Trophoblast cell (in vitro differentiated cells and primary cell): ENCODE measurements around the gene ATF2.
A peak's percentile ranks its signal among the peaks of the same experiment; 100 is the strongest.

Experiments used
- DNase-seq, 2 donors: peaks; one replicate each; pipeline ENCODE4 v3.0.0-alpha.2; 2016
- H2AFZ ChIP-seq: 2 replicates; pipeline ENCODE4 v1.6.1; 2013; ENCODE audit warnings: low read length, moderate library complexity, mild to moderate bottlenecking; ENCODE audit not compliant: insufficient read depth, poor library complexity
- H2AK5ac ChIP-seq: 2 replicates; pipeline ENCODE4 v1.6.1; 2013; ENCODE audit warnings: mild to moderate bottlenecking, low read length
- H2BK120ac ChIP-seq: 2 replicates; pipeline ENCODE4 v1.6.1; 2013; ENCODE audit warnings: low read length, mild to moderate bottlenecking, moderate library complexity; ENCODE audit not compliant: insufficient read depth, poor library complexity
- H2BK12ac ChIP-seq: 2 replicates; pipeline ENCODE4 v1.6.1; 2013; ENCODE audit warnings: mild to moderate bottlenecking, low read length, moderate library complexity
- H2BK5ac ChIP-seq: 2 replicates; pipeline ENCODE4 v1.6.1; 2013; ENCODE audit warnings: low read length, low read depth, moderate library complexity, mild to moderate bottlenecking; ENCODE audit not compliant: poor library complexity
- H3K14ac ChIP-seq: 2 replicates; pipeline ENCODE4 v1.6.1; 2013; ENCODE audit warnings: mild to moderate bottlenecking, low read length
- H3K18ac ChIP-seq: 2 replicates; pipeline ENCODE4 v1.6.1; 2013; ENCODE audit warnings: mild to moderate bottlenecking, low read length
- H3K23ac ChIP-seq: 2 replicates; pipeline ENCODE4 v1.6.1; 2013; ENCODE audit warnings: low read length
- H3K27ac ChIP-seq: 2 replicates; pipeline ENCODE4 v1.5.1; 2013; ENCODE audit warnings: low read depth, mild to moderate bottlenecking, inconsistent platforms, low read length, moderate library complexity
- H3K27me3 ChIP-seq: 2 replicates; pipeline ENCODE4 v1.6.1; 2013; ENCODE audit warnings: inconsistent platforms, mild to moderate bottlenecking, low read length, moderate library complexity; ENCODE audit not compliant: insufficient read depth
- H3K36me3 ChIP-seq, 2 experiments: 1 replicate in 1 of 2; 2 replicates in 1 of 2; pipeline ENCODE4 v1.6.1; 2013; ENCODE audit warnings: low read length in 2 of 2, mild to moderate bottlenecking in 2 of 2, moderate library complexity in 1 of 2; ENCODE audit not compliant: insufficient read depth in 2 of 2, control insufficient read depth in 1 of 2
- H3K4ac ChIP-seq: 2 replicates; pipeline ENCODE4 v1.6.1; 2013; ENCODE audit warnings: low read depth, mild to moderate bottlenecking, low read length, moderate library complexity
- H3K4me1 ChIP-seq, 2 experiments: 1 replicate in 1 of 2; 2 replicates in 1 of 2; pipeline ENCODE4 v1.6.1; 2013; ENCODE audit warnings: low read length in 2 of 2, mild to moderate bottlenecking in 2 of 2, moderate library complexity in 1 of 2; ENCODE audit not compliant: insufficient read depth in 2 of 2, control insufficient read depth in 1 of 2
- H3K4me2 ChIP-seq: 2 replicates; pipeline ENCODE4 v1.6.1; 2013; ENCODE audit warnings: inconsistent platforms, mild to moderate bottlenecking, low read length, moderate library complexity
- H3K4me3 ChIP-seq: 2 replicates; pipeline ENCODE4 v1.5.1; 2013; ENCODE audit warnings: mild to moderate bottlenecking, low read depth, low read length, inconsistent platforms
- H3K79me1 ChIP-seq: one replicate; pipeline ENCODE4 v1.6.1; 2013; ENCODE audit warnings: low read length
- H3K79me2 ChIP-seq: 2 replicates; pipeline ENCODE4 v1.6.1; 2013; ENCODE audit warnings: low read length, mild to moderate bottlenecking; ENCODE audit not compliant: control insufficient read depth, insufficient read depth, poor library complexity
- H3K9ac ChIP-seq: 2 replicates; pipeline ENCODE4 v1.6.1; 2013; ENCODE audit warnings: mild to moderate bottlenecking, low read length
- H3K9me3 ChIP-seq: 2 replicates; pipeline ENCODE4 v1.6.1; 2013; ENCODE audit warnings: low read depth, mild to moderate bottlenecking, control low read depth, inconsistent platforms, low read length; ENCODE audit not compliant: insufficient read depth
- H4K12ac ChIP-seq: 2 replicates; pipeline ENCODE4 v1.6.1; 2013; ENCODE audit warnings: low read depth, mild to moderate bottlenecking, low read length, moderate library complexity
- H4K8ac ChIP-seq: 2 replicates; pipeline ENCODE4 v1.6.1; 2013; ENCODE audit warnings: low read depth, mild to moderate bottlenecking, low read length, moderate library complexity
- H4K91ac ChIP-seq: one replicate; pipeline ENCODE4 v1.6.1; 2013; ENCODE audit warnings: low read depth, mild to moderate bottlenecking, low read length, moderate library complexity
- WGBS: extraction: QIAGEN DNeasy Blood & Tissue Kit; methylation state at CpG from one replicate; pipeline ENCODE4 v1.1.7; 2013; ENCODE audit warnings: missing lambda C conversion rate; ENCODE audit not compliant: insufficient read length, insufficient coverage; ENCODE audit errors: extremely low coverage; 5-methylcytosine and 5-hydroxymethylcytosine counted together

ATF2 gene

DNA sequence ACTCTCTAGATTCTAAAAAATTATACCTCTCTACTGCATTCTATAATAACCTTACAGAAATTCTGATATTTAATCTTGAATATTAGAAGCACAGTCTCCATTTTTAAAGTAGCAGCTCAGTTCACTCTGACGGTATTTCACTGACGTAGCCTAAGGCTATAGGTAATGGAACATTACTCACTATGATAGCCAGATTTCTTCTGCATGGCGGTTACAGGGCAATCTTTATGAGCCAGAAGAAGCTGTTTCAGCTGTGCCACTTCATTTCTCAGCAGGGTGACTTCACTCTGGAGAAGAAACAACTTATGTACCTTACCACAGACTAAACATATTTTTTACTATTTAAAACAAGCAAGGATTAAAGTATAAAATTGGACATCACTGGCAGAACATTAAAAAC, 87.5 kb downstream of the ATF2 start:
- Histone ChIP-seq H4K91ac (no peak overlapping the region), H3K36me3 (peaks cover 3% of the 10 kb centered on the region in 2 experiments)

DNA sequence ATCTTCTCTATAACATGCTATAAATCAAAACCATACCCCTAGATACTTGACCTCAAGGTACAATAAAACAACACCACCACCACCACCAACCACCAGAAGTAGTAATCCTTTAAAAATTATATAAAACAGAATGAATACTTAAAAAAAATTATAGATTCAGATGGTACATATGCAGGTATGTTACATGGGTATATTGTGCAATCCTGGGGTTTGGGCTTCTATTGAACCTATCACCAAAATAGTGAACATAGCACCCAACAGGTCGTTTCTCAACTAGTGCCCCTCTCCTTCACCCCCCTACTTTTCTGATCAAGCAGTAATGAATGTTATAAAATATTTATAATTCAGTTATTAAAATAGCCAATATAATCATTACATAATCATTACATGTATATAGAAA, 91.7 kb downstream of the ATF2 start:
- Histone ChIP-seq H2AFZ (no peak overlapping the region), H2AK5ac (no peak overlapping the region), H3K4me2 (no peak overlapping the region), H3K27ac (no peak overlapping the region), H3K4me3 (no peak overlapping the region), H3K14ac (no peak overlapping the region), H2BK5ac (no peak overlapping the region), H3K4me1 (no peaks in the 10 kb centered on the region), H3K79me2 (no peaks in the 10 kb centered on the region), H3K18ac (no peak overlapping the region), H3K79me1 (no peaks in the 10 kb centered on the region), H3K23ac (no peak overlapping the region), H3K9me3 (no peaks in the 10 kb centered on the region), H3K36me3 (peaks cover 2 to 6% of the 10 kb centered on the region in 2 experiments), H2BK12ac (no peak overlapping the region), H3K27me3 (no peaks in the 10 kb centered on the region), H3K4ac (no peak overlapping the region), H3K9ac (no peak overlapping the region), H4K8ac (no peak overlapping the region), H4K12ac (no peak overlapping the region), H4K91ac (no peak overlapping the region), H2BK120ac (no peak overlapping the region)
- no CpG with 5 or more reads among the region's 1 CpG for WGBS
- DNase-seq, result no peak

More for the DNA sequence above, 87.5 kb downstream of the ATF2 start:
- Histone ChIP-seq H3K4me1 (no peaks in the 10 kb centered on the region), H3K9me3 (no peaks in the 10 kb centered on the region), H4K12ac (no peak overlapping the region), H3K27ac (no peak overlapping the region), H3K9ac (no peak overlapping the region), H3K4me2 (no peak overlapping the region), H3K14ac (no peak overlapping the region), H2AFZ (no peak overlapping the region), H3K4ac (no peak overlapping the region), H2BK120ac (no peak overlapping the region), H3K27me3 (no peaks in the 10 kb centered on the region), H2BK5ac (no peak overlapping the region), H2AK5ac (no peak overlapping the region), H2BK12ac (no peak overlapping the region), H3K79me1 (no peaks in the 10 kb centered on the region), H3K18ac (no peak overlapping the region), H3K4me3 (no peak overlapping the region), H4K8ac (no peak overlapping the region), H3K79me2 (no peaks in the 10 kb centered on the region), H3K23ac (no peak overlapping the region)
- DNase-seq, result peak; percentile 26 to 73
- WGBS, result no CpG with 5 or more reads among the region's 3 CpGs

DNA sequence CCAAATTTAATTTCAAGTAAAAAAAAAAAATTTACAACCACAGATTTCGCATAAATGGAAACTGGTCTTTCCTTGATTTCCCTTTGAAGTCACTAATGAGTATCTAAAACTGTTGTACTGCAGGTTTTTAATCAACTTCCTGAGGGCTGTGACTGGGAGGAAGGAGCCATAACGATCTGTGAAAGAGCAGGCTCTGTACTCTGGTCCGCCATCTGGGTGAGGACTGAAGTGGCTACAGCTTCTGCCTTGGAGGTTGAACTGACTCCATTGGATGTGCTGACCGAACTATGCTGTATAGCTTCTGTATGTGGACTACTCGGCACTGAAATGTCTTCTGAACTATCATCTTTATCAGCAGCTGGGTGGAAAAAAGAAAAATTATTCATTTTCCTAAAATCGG, 93.5 kb downstream of the ATF2 start:
- Histone ChIP-seq H3K4me1 (no peaks in the 10 kb centered on the region), H3K18ac (no peak overlapping the region), H2AFZ (no peak overlapping the region), H3K79me2 (no peaks in the 10 kb centered on the region), H2BK12ac (no peak overlapping the region), H3K9me3 (no peaks in the 10 kb centered on the region), H3K4me2 (no peak overlapping the region), H4K91ac (no peak overlapping the region), H2AK5ac (no peak overlapping the region), H3K4ac (no peak overlapping the region), H4K12ac (no peak overlapping the region), H3K4me3 (no peak overlapping the region), H3K23ac (no peak overlapping the region), H2BK5ac (no peak overlapping the region), H4K8ac (no peak overlapping the region), H3K27me3 (no peaks in the 10 kb centered on the region), H3K9ac (no peak overlapping the region), H3K27ac (no peak overlapping the region), H2BK120ac (no peak overlapping the region), H3K79me1 (no peaks in the 10 kb centered on the region), H3K14ac (no peak overlapping the region), H3K36me3 (peaks cover 2 to 8% of the 10 kb centered on the region in 2 experiments)
- DNase-seq, result no peak
- no CpG with 5 or more reads among the region's 6 CpGs for WGBS

- Histone ChIP-seq H3K27me3 (no peaks in the 10 kb centered on the region), H3K23ac (no peak overlapping the region), H3K9ac (no peak overlapping the region), H4K12ac (no peak overlapping the region), H3K14ac (no peak overlapping the region), H3K27ac (no peak overlapping the region), H2AK5ac (no peak overlapping the region), H3K18ac (no peak overlapping the region), H2BK5ac (no peak overlapping the region), H3K79me1 (no peaks in the 10 kb centered on the region), H4K8ac (no peak overlapping the region), H3K79me2 (no peaks in the 10 kb centered on the region), H2AFZ (no peak overlapping the region), H3K4ac (no peak overlapping the region), H2BK120ac (no peak overlapping the region), H3K9me3 (no peaks in the 10 kb centered on the region), H4K91ac (no peak overlapping the region), H2BK12ac (no peak overlapping the region), H3K4me3 (no peak overlapping the region), H3K4me1 (no peaks in the 10 kb centered on the region), H3K4me2 (no peak overlapping the region), H3K36me3 (peaks cover 0 to 2% of the 10 kb centered on the region in 2 experiments)
- no CpG with 5 or more reads among the region's 1 CpG for WGBS
- DNase-seq, result no peak
Observed at GRCh38 chr2:175068534-175068933, 99.5 kb downstream of the ATF2 start.
